Measurements from ENCODE around the gene HTRA3. TPM values are rescaled to one million over a fixed set of nuclear protein-coding genes. Genes with fewer than 3 reads are reported as not detected.

HTRA3 gene
- total and polyA plus RNA-seq, 7 experiments from 2014 or later: not detected

- DNase-seq (no peak), ATAC-seq (no peak)
- intact Hi-C loops (cut with micrococcal nuclease): no loop called here
- CTCF ChIA-PET: interaction anchor here (0.6 kb wide), 1 partner anchor 98 kb away, joined by 3 read pairs; no protein-coding TSS in a partner anchor
- H3K36me3 Mint-ChIP-seq: no peaks in the 10 kb centered on the region
- H3K36me3 ChIP-seq (ENCODE audit: control insufficient read depth in 2 of 3, insufficient read depth in 3 of 3, low read length in 3 of 3): no peaks in the 10 kb centered on the region
- H3K27me3 ChIP-seq (ENCODE audit: control insufficient read depth in 2 of 2, insufficient read depth in 2 of 2, low read length in 2 of 2): no peaks in the 10 kb centered on the region
- H3K27me3 Mint-ChIP-seq: peaks cover 0 to 18% (median 11%) of the 10 kb centered on the region in 5 donors
- H3K4me3 Mint-ChIP-seq: no peak overlapping the region
- no peak overlapping the region for H3K27ac Mint-ChIP-seq
- no peak overlapping the region for H3K4me3 ChIP-seq (ENCODE audit: low read length)
- H3K4me1 ChIP-seq (ENCODE audit: control insufficient read depth in 2 of 2, insufficient read depth in 2 of 2, low read length in 2 of 2): no peaks in the 10 kb centered on the region
- H3K27ac ChIP-seq (ENCODE audit: low read depth, low read length): no peak overlapping the region
- peaks cover 0 to 2% (median 0%) of the 10 kb centered on the region in 7 donors for H3K4me1 Mint-ChIP-seq
- H3K9me3 ChIP-seq (ENCODE audit: control insufficient read depth in 2 of 3, low read length in 3 of 3): no peaks in the 10 kb centered on the region
- peaks cover 0 to 13% (median 0%) of the 10 kb centered on the region in 11 donors for H3K9me3 Mint-ChIP-seq
- POLR2A ChIA-PET: no interaction called here
These were observed 35.5 kb downstream of the HTRA3 start for GRCh38 chr4:8304827-8305695.

DNA sequence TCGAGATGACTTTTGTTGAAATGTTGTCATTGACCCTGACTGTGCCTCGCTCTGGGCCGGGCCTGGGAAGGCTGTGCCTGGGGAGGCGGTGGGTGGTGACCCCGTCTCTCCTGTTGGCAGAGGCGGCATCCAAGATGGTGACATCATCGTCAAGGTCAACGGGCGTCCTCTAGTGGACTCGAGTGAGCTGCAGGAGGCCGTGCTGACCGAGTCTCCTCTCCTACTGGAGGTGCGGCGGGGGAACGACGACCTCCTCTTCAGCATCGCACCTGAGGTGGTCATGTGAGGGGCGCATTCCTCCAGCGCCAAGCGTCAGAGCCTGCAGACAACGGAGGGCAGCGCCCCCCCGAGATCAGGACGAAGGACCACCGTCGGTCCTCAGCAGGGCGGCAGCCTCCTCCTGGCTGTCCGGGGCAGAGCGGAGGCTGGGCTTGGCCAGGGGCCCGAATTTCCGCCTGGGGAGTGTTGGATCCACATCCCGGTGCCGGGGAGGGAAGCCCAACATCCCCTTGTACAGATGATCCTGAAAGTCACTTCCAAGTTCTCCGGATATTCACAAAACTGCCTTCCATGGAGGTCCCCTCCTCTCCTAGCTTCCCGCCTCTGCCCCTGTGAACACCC, 36.4 kb downstream of the HTRA3 start:
- ChIA-PET POLR2A (no interaction called here), CTCF (no interaction called here)
- no peak overlapping the region for H3K4me3 Mint-ChIP-seq
- no peaks in the 10 kb centered on the region for H3K36me3 Mint-ChIP-seq
- no peak overlapping the region for H3K4me3 ChIP-seq (ENCODE audit: low read length)
- H3K27me3 ChIP-seq (ENCODE audit: control insufficient read depth in 2 of 2, insufficient read depth in 2 of 2, low read length in 2 of 2): no peaks in the 10 kb centered on the region
- H3K9me3 ChIP-seq (ENCODE audit: control insufficient read depth in 2 of 3, low read length in 3 of 3): no peaks in the 10 kb centered on the region
- H3K27me3 Mint-ChIP-seq: peaks cover 0 to 27% (median 11%) of the 10 kb centered on the region in 5 donors
- no peak overlapping the region for H3K27ac Mint-ChIP-seq
- DNase-seq (no peak), ATAC-seq (no peak)
- no peaks in the 10 kb centered on the region for H3K4me1 ChIP-seq (ENCODE audit: control insufficient read depth in 2 of 2, insufficient read depth in 2 of 2, low read length in 2 of 2)
- H3K9me3 Mint-ChIP-seq: peaks cover 0 to 8% (median 0%) of the 10 kb centered on the region in 11 donors
- peaks cover 0 to 2% (median 0%) of the 10 kb centered on the region in 7 donors for H3K4me1 Mint-ChIP-seq
- H3K27ac ChIP-seq (ENCODE audit: low read depth, low read length): no peak overlapping the region
- intact Hi-C loops (cut with micrococcal nuclease): no loop called here
- no peaks in the 10 kb centered on the region for H3K36me3 ChIP-seq (ENCODE audit: control insufficient read depth in 2 of 3, insufficient read depth in 3 of 3, low read length in 3 of 3)

DNA sequence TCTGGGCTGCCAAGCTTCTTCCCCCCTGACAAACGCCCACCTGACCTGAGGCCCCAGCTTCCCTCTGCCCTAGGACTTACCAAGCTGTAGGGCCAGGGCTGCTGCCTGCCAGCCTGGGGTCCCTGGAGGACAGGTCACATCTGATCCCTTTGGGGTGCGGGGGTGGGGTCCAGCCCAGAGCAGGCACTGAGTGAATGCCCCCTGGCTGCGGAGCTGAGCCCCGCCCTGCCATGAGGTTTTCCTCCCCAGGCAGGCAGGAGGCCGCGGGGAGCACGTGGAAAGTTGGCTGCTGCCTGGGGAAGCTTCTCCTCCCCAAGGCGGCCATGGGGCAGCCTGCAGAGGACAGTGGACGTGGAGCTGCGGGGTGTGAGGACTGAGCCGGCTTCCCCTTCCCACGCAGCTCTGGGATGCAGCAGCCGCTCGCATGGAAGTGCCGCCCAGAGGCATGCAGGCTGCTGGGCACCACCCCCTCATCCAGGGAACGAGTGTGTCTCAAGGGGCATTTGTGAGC, 37.0 kb downstream of the HTRA3 start:
- H3K27ac Mint-ChIP-seq: no peak overlapping the region
- POLR2A ChIA-PET: no interaction called here

DNA sequence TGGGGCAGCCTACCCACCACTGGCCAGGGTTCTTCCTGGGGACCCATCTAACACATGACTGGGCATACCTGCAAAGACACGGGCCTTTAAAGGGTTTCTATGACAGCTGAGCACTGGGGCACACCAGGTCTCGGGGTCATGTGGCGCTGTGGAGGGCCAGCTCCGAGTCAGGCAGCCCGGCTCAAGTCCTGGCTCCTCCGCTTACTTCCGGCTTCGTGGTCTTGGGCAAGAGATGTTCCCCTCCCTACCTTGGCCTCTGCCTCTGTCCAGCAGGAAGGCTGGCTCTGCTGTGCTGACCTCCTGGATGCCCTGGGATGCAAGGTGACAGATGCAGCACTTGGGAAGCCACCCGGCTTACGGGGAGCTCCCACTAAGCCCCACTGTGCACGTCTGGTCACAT, 37.6 kb downstream of the HTRA3 start:
- H3K4me1 Mint-ChIP-seq: peaks cover 0 to 2% (median 0%) of the 10 kb centered on the region in 7 donors
- H3K9me3 Mint-ChIP-seq: peaks cover 0 to 9% (median under 1%) of the 10 kb centered on the region in 11 donors
- DNase-seq (no peak), ATAC-seq (no peak)
- H3K4me3 Mint-ChIP-seq: no peak overlapping the region
- Histone ChIP-seq H3K27ac (ENCODE audit: low read depth, low read length) (no peak overlapping the region), H3K4me1 (ENCODE audit: control insufficient read depth in 2 of 2, insufficient read depth in 2 of 2, low read length in 2 of 2) (no peaks in the 10 kb centered on the region), H3K9me3 (ENCODE audit: control insufficient read depth in 2 of 3, low read length in 3 of 3) (no peaks in the 10 kb centered on the region), H3K4me3 (ENCODE audit: low read length) (no peak overlapping the region), H3K27me3 (ENCODE audit: control insufficient read depth in 2 of 2, insufficient read depth in 2 of 2, low read length in 2 of 2) (no peaks in the 10 kb centered on the region), H3K36me3 (ENCODE audit: control insufficient read depth in 2 of 3, insufficient read depth in 3 of 3, low read length in 3 of 3) (no peaks in the 10 kb centered on the region)
- H3K36me3 Mint-ChIP-seq: no peaks in the 10 kb centered on the region
- intact Hi-C loops (cut with micrococcal nuclease): no loop called here
- CTCF ChIA-PET: no interaction called here
- no peak overlapping the region for H3K27ac Mint-ChIP-seq
- H3K27me3 Mint-ChIP-seq: peaks cover 0 to 35% (median 11%) of the 10 kb centered on the region in 5 donors
- POLR2A ChIA-PET: no interaction called here

More for the DNA sequence above, 37.0 kb downstream of the HTRA3 start:
- CTCF ChIA-PET: no interaction called here
- no peak overlapping the region for H3K27ac ChIP-seq (ENCODE audit: low read depth, low read length)
- Mint-ChIP-seq H3K36me3 (no peaks in the 10 kb centered on the region), H3K27me3 (peaks cover 0 to 33% (median 14%) of the 10 kb centered on the region in 5 donors), H3K4me3 (no peak overlapping the region), H3K4me1 (peaks cover 0 to 2% (median 0%) of the 10 kb centered on the region in 7 donors), H3K9me3 (peaks cover 0 to 5% (median 0%) of the 10 kb centered on the region in 11 donors)
- no peaks in the 10 kb centered on the region for H3K27me3 ChIP-seq (ENCODE audit: control insufficient read depth in 2 of 2, insufficient read depth in 2 of 2, low read length in 2 of 2)
- ATAC-seq (no peak), DNase-seq (no peak)
- H3K4me1 ChIP-seq (ENCODE audit: control insufficient read depth in 2 of 2, insufficient read depth in 2 of 2, low read length in 2 of 2): no peaks in the 10 kb centered on the region
- no peak overlapping the region for H3K4me3 ChIP-seq (ENCODE audit: low read length)
- H3K36me3 ChIP-seq (ENCODE audit: control insufficient read depth in 2 of 3, insufficient read depth in 3 of 3, low read length in 3 of 3): no peaks in the 10 kb centered on the region
- H3K9me3 ChIP-seq (ENCODE audit: control insufficient read depth in 2 of 3, low read length in 3 of 3): no peaks in the 10 kb centered on the region
- intact Hi-C loops (cut with micrococcal nuclease): no loop called here

- Mint-ChIP-seq H3K27me3 (peaks cover 0 to 32% (median 11%) of the 10 kb centered on the region in 5 donors), H3K4me1 (peaks cover 0 to 2% (median 0%) of the 10 kb centered on the region in 7 donors), H3K27ac (no peak overlapping the region), H3K4me3 (no peak overlapping the region), H3K36me3 (no peaks in the 10 kb centered on the region), H3K9me3 (peaks cover 0 to 12% (median 5%) of the 10 kb centered on the region in 11 donors)
- H3K4me3 ChIP-seq (ENCODE audit: low read length): no peak overlapping the region
- no peaks in the 10 kb centered on the region for H3K4me1 ChIP-seq (ENCODE audit: control insufficient read depth in 2 of 2, insufficient read depth in 2 of 2, low read length in 2 of 2)
- POLR2A ChIA-PET: no interaction called here
- H3K27ac ChIP-seq (ENCODE audit: low read depth, low read length): no peak overlapping the region
- CTCF ChIA-PET: no interaction called here
- intact Hi-C loops (cut with micrococcal nuclease): no loop called here
- H3K9me3 ChIP-seq (ENCODE audit: control insufficient read depth in 2 of 3, low read length in 3 of 3): no peaks in the 10 kb centered on the region
- no peaks in the 10 kb centered on the region for H3K27me3 ChIP-seq (ENCODE audit: control insufficient read depth in 2 of 2, insufficient read depth in 2 of 2, low read length in 2 of 2)
- no peak for ATAC-seq
- H3K36me3 ChIP-seq (ENCODE audit: control insufficient read depth in 2 of 3, insufficient read depth in 3 of 3, low read length in 3 of 3): no peaks in the 10 kb centered on the region
- no peak for DNase-seq
These were observed 38.2 kb downstream of the HTRA3 start for GRCh38 chr4:8307714-8308113.

GRCh38 chr4:8308144-8308543, 38.6 kb downstream of the HTRA3 start:
- DNase-seq (no peak), ATAC-seq (no peak)
- Histone ChIP-seq H3K9me3 (ENCODE audit: control insufficient read depth in 2 of 3, low read length in 3 of 3) (no peaks in the 10 kb centered on the region), H3K36me3 (ENCODE audit: control insufficient read depth in 2 of 3, insufficient read depth in 3 of 3, low read length in 3 of 3) (no peaks in the 10 kb centered on the region), H3K27ac (ENCODE audit: low read depth, low read length) (no peak overlapping the region), H3K4me1 (ENCODE audit: control insufficient read depth in 2 of 2, insufficient read depth in 2 of 2, low read length in 2 of 2) (no peaks in the 10 kb centered on the region), H3K27me3 (ENCODE audit: control insufficient read depth in 2 of 2, insufficient read depth in 2 of 2, low read length in 2 of 2) (no peaks in the 10 kb centered on the region), H3K4me3 (ENCODE audit: low read length) (no peak overlapping the region)
- ChIA-PET CTCF (no interaction called here), POLR2A (no interaction called here)
- Mint-ChIP-seq H3K27me3 (peaks cover 0 to 28% (median 8%) of the 10 kb centered on the region in 5 donors), H3K36me3 (no peaks in the 10 kb centered on the region), H3K9me3 (peaks cover 0 to 14% (median 8%) of the 10 kb centered on the region in 11 donors), H3K27ac (no peak overlapping the region), H3K4me1 (peaks cover 0 to 2% (median 0%) of the 10 kb centered on the region in 7 donors), H3K4me3 (no peak overlapping the region)
- intact Hi-C loops (cut with micrococcal nuclease): no loop called here
